PFSK-1 (cell line): ENCODE data around the gene PPL.

ENCODE experiments used
- SIN3A ChIP-seq: IDR thresholded peaks from 2 replicates; pipeline ENCODE4 v1.6.1; 2012; ENCODE audit warnings: mild to moderate bottlenecking, low read length, moderate library complexity, borderline replicate concordance; ENCODE audit not compliant: insufficient read depth
- TF ChIP-seq, protein P1 (sequence below), 2 experiments: IDR thresholded peaks; 2 replicates each; pipeline versions ENCODE4 v1.6.1 to v1.8.0; 2011 to 2012; ENCODE audit warnings: low read depth in 2 of 2, low read length in 2 of 2, control low read depth in 1 of 2, inconsistent platforms in 1 of 2, mild to moderate bottlenecking in 1 of 2, moderate library complexity in 1 of 2; ENCODE audit not compliant: insufficient read depth in 1 of 2

DNA sequence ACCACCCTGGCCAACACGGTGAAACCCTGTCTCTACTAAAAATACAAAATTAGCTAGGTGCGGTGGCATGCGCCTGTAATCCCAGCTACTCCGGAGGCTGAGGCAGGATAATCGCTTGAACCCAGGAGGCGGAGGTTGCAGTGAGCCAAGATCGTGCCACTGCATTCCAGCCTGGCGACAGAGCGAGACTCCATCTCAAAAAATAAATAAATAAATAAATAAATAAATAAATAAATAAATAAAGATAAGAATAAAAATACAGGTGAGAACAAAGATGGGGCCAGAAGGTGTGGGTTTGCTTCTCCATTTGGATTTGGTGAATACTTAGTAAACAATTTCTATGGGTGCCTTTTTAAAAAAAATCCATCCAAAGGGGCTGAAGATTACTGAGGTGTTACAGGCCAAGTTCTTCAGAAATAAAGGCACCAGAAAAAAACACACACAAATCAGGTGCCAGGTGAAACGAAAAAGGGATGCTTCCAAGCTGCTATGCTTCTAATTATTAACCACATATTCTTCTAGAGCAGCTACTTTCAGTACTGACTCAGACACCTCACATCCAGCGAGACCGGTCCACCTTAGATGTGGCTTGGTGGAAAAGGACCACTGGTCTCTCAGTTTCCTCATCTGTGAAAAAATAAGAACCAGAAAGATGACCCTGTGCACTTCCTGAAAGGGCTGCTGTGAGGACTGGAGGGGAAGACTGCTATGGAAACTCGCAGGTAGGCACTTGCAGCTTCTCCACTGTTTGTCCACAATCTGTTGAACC, 99.0 kb downstream of the PPL start:
- TF ChIP-seq, protein P1, sequence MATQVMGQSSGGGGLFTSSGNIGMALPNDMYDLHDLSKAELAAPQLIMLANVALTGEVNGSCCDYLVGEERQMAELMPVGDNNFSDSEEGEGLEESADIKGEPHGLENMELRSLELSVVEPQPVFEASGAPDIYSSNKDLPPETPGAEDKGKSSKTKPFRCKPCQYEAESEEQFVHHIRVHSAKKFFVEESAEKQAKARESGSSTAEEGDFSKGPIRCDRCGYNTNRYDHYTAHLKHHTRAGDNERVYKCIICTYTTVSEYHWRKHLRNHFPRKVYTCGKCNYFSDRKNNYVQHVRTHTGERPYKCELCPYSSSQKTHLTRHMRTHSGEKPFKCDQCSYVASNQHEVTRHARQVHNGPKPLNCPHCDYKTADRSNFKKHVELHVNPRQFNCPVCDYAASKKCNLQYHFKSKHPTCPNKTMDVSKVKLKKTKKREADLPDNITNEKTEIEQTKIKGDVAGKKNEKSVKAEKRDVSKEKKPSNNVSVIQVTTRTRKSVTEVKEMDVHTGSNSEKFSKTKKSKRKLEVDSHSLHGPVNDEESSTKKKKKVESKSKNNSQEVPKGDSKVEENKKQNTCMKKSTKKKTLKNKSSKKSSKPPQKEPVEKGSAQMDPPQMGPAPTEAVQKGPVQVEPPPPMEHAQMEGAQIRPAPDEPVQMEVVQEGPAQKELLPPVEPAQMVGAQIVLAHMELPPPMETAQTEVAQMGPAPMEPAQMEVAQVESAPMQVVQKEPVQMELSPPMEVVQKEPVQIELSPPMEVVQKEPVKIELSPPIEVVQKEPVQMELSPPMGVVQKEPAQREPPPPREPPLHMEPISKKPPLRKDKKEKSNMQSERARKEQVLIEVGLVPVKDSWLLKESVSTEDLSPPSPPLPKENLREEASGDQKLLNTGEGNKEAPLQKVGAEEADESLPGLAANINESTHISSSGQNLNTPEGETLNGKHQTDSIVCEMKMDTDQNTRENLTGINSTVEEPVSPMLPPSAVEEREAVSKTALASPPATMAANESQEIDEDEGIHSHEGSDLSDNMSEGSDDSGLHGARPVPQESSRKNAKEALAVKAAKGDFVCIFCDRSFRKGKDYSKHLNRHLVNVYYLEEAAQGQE (IDR thresholded peaks at IDR 0.05; ENCODE audit: insufficient read depth in 1 of 2, low read depth in 2 of 2, low read length in 2 of 2), result no peak
- TF ChIP-seq SIN3A, result no peak
